CD4-positive, alpha-beta T cell treated with Interleukin-6 for 4 hours (primary cell): ENCODE data around the gene PGM1.

Experiments
- DNase-seq: peaks from one replicate; pipeline ENCODE4 v3.0.0-alpha.2; 2020; ENCODE audit warnings: mixed read lengths

PGM1 gene

GRCh38 chr1:63705078-63705477 is 111.9 kb downstream of the PGM1 start:
- DNase-seq = no peak

GRCh38 chr1:63709267-63709828 is 116.1 kb downstream of the PGM1 start:
- DNase-seq = no peak
